Measurements from ENCODE around the gene RNH1.

Gene RNH1

GRCh38 chr11:512761-513595 lies 5.9 kb upstream of the RNH1 start:
- no peak overlapping the region for H3K4me3 ChIP-seq (ENCODE audit: low read length)
- H3K27me3 ChIP-seq (replicated peaks; ENCODE audit: control insufficient read depth, insufficient read depth, low read length), result no peaks in the 10 kb centered on the region
- DNase-seq (ENCODE audit: low read depth), result no peak
- H3K4me1 ChIP-seq (ENCODE audit: control insufficient read depth, insufficient read depth, low read length), result peaks cover 3% of the 10 kb centered on the region
- no peaks in the 10 kb centered on the region for H3K9me3 ChIP-seq (ENCODE audit: control insufficient read depth, low read length)
- H3K36me3 ChIP-seq (ENCODE audit: control insufficient read depth, insufficient read depth, low read length, severe bottlenecking), result peaks cover 32% of the 10 kb centered on the region
- no peak overlapping the region for H3K9ac ChIP-seq (ENCODE audit: low read length)

GRCh38 chr11:508956-509355 lies 1.9 kb upstream of the RNH1 start:
- Histone ChIP-seq H3K4me1 (ENCODE audit: control insufficient read depth, insufficient read depth, low read length) (peaks cover 19% of the 10 kb centered on the region), H3K36me3 (ENCODE audit: control insufficient read depth, insufficient read depth, low read length, severe bottlenecking) (peaks cover 24% of the 10 kb centered on the region), H3K4me3 (ENCODE audit: low read length) (no peak overlapping the region), H3K9me3 (ENCODE audit: control insufficient read depth, low read length) (no peaks in the 10 kb centered on the region), H3K27me3 (replicated peaks; ENCODE audit: control insufficient read depth, insufficient read depth, low read length) (no peaks in the 10 kb centered on the region), H3K9ac (ENCODE audit: low read length) (peak overlapping the region; percentile 14)
- no peak for DNase-seq (ENCODE audit: low read depth)

GRCh38 chr11:507727-508515 lies 879 bp upstream of the RNH1 start:
- H3K4me3 ChIP-seq (ENCODE audit: low read length), result peak overlapping the region; percentile 76
- peaks cover 26% of the 10 kb centered on the region for H3K4me1 ChIP-seq (ENCODE audit: control insufficient read depth, insufficient read depth, low read length)
- H3K9me3 ChIP-seq (ENCODE audit: control insufficient read depth, low read length), result no peaks in the 10 kb centered on the region
- H3K36me3 ChIP-seq (ENCODE audit: control insufficient read depth, insufficient read depth, low read length, severe bottlenecking), result peaks cover 16% of the 10 kb centered on the region
- H3K27me3 ChIP-seq (replicated peaks; ENCODE audit: control insufficient read depth, insufficient read depth, low read length), result no peaks in the 10 kb centered on the region
- peak overlapping the region; percentile 92 for H3K9ac ChIP-seq (ENCODE audit: low read length)
- DNase-seq (ENCODE audit: low read depth), result peak; percentile 43

- peak; percentile 98 for DNase-seq (ENCODE audit: low read depth)
- H3K36me3 ChIP-seq (ENCODE audit: control insufficient read depth, insufficient read depth, low read length, severe bottlenecking), result peaks cover 15% of the 10 kb centered on the region
Measured at GRCh38 chr11:506238-506994, 626 bp downstream of the RNH1 start.

GRCh38 chr11:504994-505344 lies 2.1 kb downstream of the RNH1 start:
- Histone ChIP-seq H3K4me3 (ENCODE audit: low read length) (peak overlapping the region; percentile 87), H3K4me1 (ENCODE audit: control insufficient read depth, insufficient read depth, low read length) (peaks cover 35% of the 10 kb centered on the region), H3K27me3 (replicated peaks; ENCODE audit: control insufficient read depth, insufficient read depth, low read length) (no peaks in the 10 kb centered on the region), H3K9ac (ENCODE audit: low read length) (peak overlapping the region; percentile 100), H3K9me3 (ENCODE audit: control insufficient read depth, low read length) (no peaks in the 10 kb centered on the region), H3K36me3 (ENCODE audit: control insufficient read depth, insufficient read depth, low read length, severe bottlenecking) (peaks cover 26% of the 10 kb centered on the region)
- DNase-seq (ENCODE audit: low read depth), result no peak

More at GRCh38 chr11:506238-506994, 626 bp downstream of the RNH1 start:
- peak overlapping the region; percentile 100 for H3K9ac ChIP-seq (ENCODE audit: low read length)
- no peaks in the 10 kb centered on the region for H3K9me3 ChIP-seq (ENCODE audit: control insufficient read depth, low read length)
- peaks cover 35% of the 10 kb centered on the region for H3K4me1 ChIP-seq (ENCODE audit: control insufficient read depth, insufficient read depth, low read length)
- H3K27me3 ChIP-seq (replicated peaks; ENCODE audit: control insufficient read depth, insufficient read depth, low read length), result no peaks in the 10 kb centered on the region
- H3K4me3 ChIP-seq (ENCODE audit: low read length), result peak overlapping the region; percentile 87

- Histone ChIP-seq H3K9ac (ENCODE audit: low read length) (peak overlapping the region; percentile 100), H3K9me3 (ENCODE audit: control insufficient read depth, low read length) (no peaks in the 10 kb centered on the region), H3K36me3 (ENCODE audit: control insufficient read depth, insufficient read depth, low read length, severe bottlenecking) (peaks cover 29% of the 10 kb centered on the region), H3K4me3 (ENCODE audit: low read length) (peak overlapping the region; percentile 87), H3K27me3 (replicated peaks; ENCODE audit: control insufficient read depth, insufficient read depth, low read length) (no peaks in the 10 kb centered on the region), H3K4me1 (ENCODE audit: control insufficient read depth, insufficient read depth, low read length) (peaks cover 35% of the 10 kb centered on the region)
- DNase-seq (ENCODE audit: low read depth), result peak; percentile 60
Measured at GRCh38 chr11:504053-504993, 2.7 kb downstream of the RNH1 start.

GRCh38 chr11:503179-503981 lies 3.7 kb downstream of the RNH1 start:
- peaks cover 35% of the 10 kb centered on the region for H3K4me1 ChIP-seq (ENCODE audit: control insufficient read depth, insufficient read depth, low read length)
- peaks cover 34% of the 10 kb centered on the region for H3K36me3 ChIP-seq (ENCODE audit: control insufficient read depth, insufficient read depth, low read length, severe bottlenecking)
- no peaks in the 10 kb centered on the region for H3K27me3 ChIP-seq (replicated peaks; ENCODE audit: control insufficient read depth, insufficient read depth, low read length)
- peak overlapping the region; percentile 100 for H3K9ac ChIP-seq (ENCODE audit: low read length)
- peak; percentile 40 for DNase-seq (ENCODE audit: low read depth)
- no peaks in the 10 kb centered on the region for H3K9me3 ChIP-seq (ENCODE audit: control insufficient read depth, low read length)
- peak overlapping the region; percentile 87 for H3K4me3 ChIP-seq (ENCODE audit: low read length)

- H3K27me3 ChIP-seq (replicated peaks; ENCODE audit: control insufficient read depth, insufficient read depth, low read length), result no peaks in the 10 kb centered on the region
- peaks cover 42% of the 10 kb centered on the region for H3K36me3 ChIP-seq (ENCODE audit: control insufficient read depth, insufficient read depth, low read length, severe bottlenecking)
- H3K4me3 ChIP-seq (ENCODE audit: low read length), result no peak overlapping the region
- no peak for DNase-seq (ENCODE audit: low read depth)
- peaks cover 29% of the 10 kb centered on the region for H3K4me1 ChIP-seq (ENCODE audit: control insufficient read depth, insufficient read depth, low read length)
- no peaks in the 10 kb centered on the region for H3K9me3 ChIP-seq (ENCODE audit: control insufficient read depth, low read length)
- H3K9ac ChIP-seq (ENCODE audit: low read length), result peak overlapping the region; percentile 48
Measured at GRCh38 chr11:502288-503178, 4.5 kb downstream of the RNH1 start.

- Histone ChIP-seq H3K27me3 (replicated peaks; ENCODE audit: control insufficient read depth, insufficient read depth, low read length) (no peaks in the 10 kb centered on the region), H3K4me3 (ENCODE audit: low read length) (no peak overlapping the region), H3K36me3 (ENCODE audit: control insufficient read depth, insufficient read depth, low read length, severe bottlenecking) (peaks cover 50% of the 10 kb centered on the region), H3K9me3 (ENCODE audit: control insufficient read depth, low read length) (no peaks in the 10 kb centered on the region), H3K4me1 (ENCODE audit: control insufficient read depth, insufficient read depth, low read length) (peaks cover 29% of the 10 kb centered on the region), H3K9ac (ENCODE audit: low read length) (no peak overlapping the region)
- no peak for DNase-seq (ENCODE audit: low read depth)
Measured at GRCh38 chr11:501683-502287, 5.3 kb downstream of the RNH1 start.
